ENCODE measurements around the gene DOK7.
"Not testable (repeated sequence)": the region's sequence is repeated elsewhere in the genome, so short reads cannot be mapped to it uniquely, and the experiment has no call there.

Gene DOK7

DNA sequence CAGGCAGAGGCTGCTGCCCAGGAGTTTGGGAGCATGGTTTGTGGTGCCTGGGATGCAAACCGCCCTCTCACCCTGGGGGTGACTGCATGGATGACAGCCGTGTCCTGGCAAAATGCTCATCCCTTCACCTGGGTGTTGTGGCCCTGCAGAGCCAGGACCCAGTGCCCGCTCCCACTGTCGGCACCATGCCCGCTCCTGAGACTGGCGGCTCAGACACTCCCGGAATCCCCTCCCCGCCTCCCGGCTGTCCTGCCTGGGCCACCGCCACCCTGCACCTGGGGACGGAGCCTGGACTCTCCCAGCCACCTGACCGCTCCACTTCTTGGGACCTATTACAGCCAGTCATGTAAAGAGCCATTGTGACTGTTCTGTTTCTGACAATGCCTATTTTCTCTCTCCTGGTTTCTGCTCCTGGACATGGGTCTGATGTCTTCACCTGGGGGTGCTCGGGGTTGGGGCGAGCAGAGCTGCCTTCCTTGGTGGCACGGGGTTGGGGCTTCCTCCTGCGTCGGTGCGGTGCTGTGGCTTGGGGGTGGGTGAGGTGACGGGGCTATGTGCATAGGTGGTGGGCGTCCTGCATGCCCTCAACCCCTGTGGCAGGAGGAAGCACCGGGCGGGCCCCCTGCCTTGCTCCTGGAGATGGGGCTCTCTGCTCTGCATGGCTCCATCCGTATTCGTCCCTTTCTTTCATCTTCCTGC is 38.2 kb downstream of the DOK7 start:
- no peak for DNase-seq (ENCODE audit: low read depth in 1 of 2, low spot score in 1 of 2)

DNA sequence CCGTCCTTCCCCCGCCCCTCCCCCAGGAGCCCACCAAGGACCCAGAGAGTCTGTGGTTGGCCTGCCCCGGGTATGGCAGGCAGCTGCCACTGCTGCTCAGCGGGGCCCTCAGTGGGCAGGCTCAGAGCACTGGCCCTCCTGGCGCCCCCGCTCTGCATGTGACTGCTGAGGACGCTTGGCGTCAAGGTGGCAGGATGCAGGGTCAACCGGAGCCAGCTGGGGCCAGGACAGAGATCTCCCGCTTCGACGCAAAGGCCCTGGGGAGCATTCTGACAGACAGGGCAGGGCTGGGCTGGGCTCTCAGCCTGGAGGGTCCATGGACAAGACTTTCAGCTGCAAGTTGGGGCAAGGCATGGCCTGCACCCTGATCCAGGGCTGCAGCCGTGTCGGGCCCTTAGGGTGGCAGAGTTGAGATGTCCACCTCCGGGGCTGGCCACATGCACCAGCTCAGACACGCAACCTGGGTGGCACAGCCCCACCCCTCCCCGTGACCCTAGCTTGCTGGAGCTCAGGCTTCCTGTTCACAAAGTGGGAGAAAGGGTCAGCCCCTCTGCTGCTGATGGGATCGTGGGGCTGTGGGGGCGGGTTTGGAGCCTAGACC is 38.8 kb downstream of the DOK7 start:
- DNase-seq (ENCODE audit: low read depth in 1 of 2, low spot score in 1 of 2) = no peak

DNA sequence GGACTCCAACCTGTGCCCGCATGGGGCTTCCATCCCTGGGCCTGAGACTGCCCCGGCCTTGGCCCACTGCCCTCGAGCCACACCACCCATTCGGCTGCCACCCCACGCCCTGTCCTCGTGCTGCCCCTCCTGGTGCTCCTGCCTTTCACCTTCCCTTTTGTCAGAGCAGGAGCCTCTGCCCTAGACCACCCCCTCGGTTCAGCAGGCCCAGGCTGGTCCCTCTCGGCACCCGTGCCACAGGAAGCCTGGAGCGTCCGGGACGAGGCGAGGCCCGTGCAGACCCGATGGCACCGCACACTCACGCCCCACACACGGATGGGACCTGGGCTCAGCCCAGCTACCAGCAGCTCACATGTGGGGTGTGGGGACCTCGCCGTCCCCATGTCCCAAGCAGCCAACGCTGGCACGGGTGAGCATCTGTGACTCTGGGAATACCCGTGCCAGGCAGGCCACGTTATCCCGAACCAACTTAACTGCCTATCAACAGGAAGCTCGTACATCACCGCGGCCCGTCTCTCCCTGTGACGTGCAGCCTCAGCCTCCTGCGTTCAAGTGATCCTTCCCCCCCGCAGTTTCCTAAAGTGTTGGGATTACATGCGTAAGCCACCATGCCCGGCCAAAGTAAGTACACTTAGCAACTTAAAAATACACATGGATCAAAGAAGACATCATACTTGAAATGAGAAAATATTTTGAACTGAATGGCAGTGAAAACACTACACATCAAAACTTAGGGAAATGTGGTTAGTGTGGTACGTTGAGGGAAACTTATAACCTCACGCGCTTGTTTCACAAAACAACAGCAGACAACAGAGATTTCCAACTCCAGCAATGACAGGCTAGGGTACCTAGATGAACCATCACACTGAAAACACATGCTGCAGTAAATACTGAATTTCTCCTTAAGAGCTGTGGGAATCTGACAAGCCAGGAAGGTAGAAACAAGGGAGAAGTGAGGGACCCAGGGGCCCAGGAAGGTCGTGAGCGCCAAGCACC is 40.1 kb downstream of the DOK7 start:
- no peak for DNase-seq (ENCODE audit: low read depth in 1 of 2, low spot score in 1 of 2)

DNA sequence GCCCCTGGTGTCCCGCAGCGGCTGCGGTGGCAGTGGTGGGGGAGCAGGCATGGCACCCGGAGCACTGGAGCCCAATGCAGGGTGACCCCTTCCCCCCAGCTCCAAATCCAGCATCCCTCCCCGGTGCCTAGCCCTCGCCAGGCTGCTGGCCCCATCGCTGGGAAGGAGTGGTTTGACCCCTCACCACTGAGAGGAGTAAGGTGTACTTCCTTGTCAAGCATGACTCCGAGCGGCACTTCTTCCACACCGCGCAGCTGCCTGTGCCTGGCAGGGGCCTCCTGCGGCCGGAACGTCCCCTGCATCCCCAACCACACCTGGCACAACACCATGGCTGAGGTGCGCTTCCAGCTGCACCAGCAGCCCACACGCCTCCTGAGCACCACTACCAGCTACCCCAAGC is 42.1 kb downstream of the DOK7 start:
- no peak for DNase-seq (ENCODE audit: low read depth in 1 of 2, low spot score in 1 of 2)

DNA sequence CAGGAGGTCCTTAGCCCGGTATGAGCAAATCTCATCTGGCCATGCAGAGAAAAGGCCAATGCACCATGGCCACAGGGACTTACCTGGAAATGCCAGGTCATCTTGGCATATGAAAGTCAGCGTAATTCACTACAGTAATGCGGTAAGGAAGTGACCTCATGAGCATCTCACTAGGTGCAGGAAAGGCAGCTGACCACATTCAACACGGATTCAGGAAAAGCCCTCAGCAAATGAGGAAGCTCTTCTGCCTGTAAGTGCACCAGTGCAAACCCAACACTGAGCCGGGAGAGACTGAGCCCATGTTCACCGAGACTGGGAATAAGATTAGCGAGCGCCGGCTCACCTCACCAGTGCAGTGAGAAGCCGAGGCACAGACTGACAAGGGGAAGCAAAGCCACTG is 45.4 kb downstream of the DOK7 start:
- DNase-seq (ENCODE audit: low read depth in 1 of 2, low spot score in 1 of 2) = no peak

DNA sequence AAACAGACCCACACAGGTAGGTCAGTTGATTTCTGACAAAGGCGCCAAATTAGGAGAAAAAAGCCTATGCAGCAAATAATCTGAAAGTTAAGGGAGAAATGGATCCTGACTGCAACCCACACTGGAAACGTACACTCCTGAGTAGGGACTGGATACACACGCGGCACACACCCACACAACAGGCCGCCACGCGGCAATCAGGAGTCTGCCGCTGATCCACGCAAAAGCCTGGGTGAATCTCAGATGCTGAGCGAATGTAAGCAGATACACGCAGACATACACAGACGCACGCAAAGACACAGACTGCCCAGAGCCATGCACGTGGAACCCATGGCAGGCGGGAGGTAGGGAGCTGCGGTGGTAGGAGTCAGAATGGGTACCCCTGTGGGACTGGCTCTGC is 47.4 kb downstream of the DOK7 start:
- DNase-seq (ENCODE audit: low read depth in 1 of 2, low spot score in 1 of 2) = no peak

DNA sequence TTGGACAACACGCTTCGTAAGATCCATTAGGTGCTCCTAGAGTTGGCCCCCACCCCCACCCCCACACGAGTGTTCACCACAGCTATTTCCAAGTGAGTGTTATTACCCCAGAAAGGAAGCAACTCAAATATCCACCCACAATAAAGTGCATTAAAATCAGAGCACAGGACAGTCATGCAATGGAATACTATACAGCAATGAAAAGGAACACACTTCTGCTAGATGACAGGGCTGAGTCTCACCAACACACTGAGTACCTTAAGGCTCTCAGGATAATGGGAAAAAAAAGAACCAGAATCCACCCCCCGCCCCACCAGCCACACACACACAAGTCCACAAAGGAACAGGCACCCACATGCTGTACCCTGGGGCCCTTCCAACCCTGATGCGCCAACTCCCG is 48.1 kb downstream of the DOK7 start:
- DNase-seq (ENCODE audit: low read depth in 1 of 2, low spot score in 1 of 2) = no peak

DNA sequence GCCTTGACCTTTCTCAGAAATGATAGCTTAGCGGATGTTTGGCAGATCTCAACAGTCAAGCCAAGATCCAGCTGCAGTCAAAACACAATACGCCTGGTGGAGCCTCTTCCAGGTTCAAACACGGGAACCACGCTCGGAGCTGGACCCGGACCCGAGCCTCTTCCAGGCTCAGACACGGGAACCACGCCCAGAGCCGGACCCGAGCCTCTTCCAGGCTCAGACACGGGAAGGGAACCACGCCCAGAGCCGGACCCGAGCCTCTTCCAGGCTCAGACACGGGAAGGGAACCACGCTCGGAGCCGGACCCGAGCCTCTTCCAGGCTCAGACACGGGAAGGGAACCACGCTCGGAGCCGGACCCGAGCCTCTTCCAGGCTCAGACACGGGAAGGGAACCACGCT is 48.5 kb downstream of the DOK7 start:
- DNase-seq (ENCODE audit: low read depth in 1 of 2, low spot score in 1 of 2) = not testable (repeated sequence)

DNA sequence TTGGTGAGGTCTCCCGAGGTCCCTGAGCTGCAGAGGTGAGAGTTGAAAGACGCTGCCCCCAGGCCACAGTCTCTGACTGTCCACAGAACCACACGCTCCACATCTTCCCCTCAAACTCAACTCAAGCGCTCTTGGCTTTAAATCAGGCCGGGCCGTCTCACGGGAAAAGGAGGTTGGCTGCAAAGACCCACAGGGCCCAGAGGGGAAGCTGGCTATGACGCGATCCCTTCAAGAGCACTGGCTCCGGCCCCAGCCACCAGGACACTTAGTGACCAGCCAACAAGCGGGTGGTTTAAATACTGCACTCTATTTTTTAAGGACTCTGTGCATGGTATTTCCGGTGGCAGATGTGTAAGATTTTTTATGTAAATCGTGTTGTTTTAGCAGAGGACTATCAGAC is 49.2 kb downstream of the DOK7 start:
- DNase-seq (ENCODE audit: low read depth in 1 of 2, low spot score in 1 of 2) = no peak

DNA sequence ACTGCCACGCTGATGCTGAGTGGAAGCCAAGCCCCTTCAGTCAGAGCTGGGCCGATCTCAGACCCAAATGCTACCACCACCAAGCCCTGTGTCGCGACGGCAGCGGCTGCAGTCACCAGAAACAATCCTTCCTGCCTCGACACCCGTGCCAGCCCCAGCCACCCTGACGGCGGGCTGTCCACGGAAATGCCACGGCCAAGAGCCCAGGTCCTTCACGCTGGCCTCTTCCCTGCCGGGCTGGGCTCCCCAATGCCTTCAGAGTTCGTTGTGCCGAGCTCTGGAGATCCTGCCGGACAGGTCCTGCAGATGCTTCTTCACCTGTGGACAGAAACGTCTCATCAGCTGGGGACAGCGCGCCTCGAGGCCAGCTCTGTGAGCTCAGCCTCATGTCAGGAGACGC is 49.6 kb downstream of the DOK7 start:
- DNase-seq (ENCODE audit: low read depth in 1 of 2, low spot score in 1 of 2) = no peak

DNA sequence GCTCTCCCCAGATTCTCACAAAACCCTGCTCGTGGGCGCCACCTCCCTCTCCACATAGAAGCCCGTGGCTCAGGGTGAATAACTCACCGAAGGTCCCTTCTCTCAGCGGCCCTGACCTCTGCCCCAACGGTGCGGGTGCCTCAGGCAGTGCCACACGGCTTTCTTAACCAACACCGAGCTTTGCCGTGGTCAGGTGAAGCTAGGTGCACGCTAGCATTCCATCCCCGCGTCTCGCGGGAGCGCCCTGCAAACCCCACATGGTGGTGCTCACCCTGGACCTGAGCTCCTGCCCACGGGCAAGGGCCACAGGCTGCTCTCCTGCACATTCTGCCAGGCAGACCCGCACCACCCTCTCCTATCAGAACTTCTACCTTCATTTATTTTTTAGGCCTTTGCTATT is 50.7 kb downstream of the DOK7 start:
- DNase-seq (ENCODE audit: low read depth in 1 of 2, low spot score in 1 of 2) = no peak

DNA sequence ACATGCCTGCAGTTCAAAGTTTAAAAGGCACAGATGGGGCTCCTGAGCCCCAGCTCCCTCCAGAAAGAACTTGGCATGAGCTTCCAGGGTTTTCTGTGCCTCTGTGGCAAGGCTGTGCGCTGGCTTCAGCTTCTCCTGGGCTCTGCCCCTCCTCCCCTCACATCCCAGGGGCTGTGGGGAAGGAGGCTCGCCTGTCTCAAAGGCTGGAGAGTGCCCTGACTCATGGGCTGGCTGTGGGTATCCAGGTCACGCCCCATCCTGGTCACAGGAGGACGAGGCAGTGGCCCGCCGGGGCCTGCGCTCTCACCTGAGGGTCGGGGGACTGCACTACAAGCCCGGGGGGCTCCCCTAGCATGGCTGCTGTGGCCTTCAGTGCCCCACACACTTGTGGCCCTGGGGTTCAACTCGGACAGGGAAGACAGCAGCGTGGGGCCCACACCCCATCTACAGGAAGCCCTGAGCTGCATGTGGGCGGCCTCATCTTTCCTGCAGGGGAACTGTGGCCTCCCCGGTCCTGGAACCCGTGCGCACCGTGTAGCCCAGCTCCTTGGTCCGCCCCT is 51.2 kb downstream of the DOK7 start:
- DNase-seq (ENCODE audit: low read depth in 1 of 2, low spot score in 1 of 2) = no peak

DNA sequence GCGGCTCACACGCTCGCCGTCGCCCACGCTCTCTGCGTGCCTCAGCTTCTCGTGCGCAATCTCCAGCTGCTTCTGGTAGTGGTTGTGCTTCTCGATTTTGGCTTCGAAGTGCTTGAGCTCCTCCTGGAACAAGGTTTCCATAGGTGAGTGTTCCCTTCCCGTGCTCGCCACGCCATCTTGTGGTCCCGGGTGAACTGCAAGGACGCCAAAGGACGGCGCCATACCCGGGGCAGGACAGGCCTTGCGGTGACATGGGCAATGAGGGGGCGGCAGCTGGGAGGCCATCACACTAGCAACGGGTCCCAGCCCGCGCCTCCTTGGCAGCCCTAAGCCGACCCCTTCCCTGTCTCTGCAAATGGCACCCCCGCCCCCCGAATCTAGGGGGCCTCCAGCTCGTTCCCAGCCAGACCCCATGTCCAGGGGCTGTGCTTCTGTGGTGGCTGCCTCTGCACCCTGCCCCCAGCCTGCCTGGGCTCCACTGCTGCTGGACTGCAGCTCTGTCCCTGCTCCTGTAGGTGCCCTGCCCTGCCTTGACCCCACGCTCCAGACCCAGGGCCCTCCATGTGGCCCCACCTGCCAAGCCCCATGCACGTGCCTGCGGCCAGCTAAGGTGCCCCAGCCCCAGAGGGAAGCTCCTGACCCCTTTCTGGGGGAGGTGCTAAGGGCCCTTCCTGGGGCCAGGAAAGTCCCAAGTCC is 51.8 kb downstream of the DOK7 start:
- DNase-seq (ENCODE audit: low read depth in 1 of 2, low spot score in 1 of 2) = no peak

DNA sequence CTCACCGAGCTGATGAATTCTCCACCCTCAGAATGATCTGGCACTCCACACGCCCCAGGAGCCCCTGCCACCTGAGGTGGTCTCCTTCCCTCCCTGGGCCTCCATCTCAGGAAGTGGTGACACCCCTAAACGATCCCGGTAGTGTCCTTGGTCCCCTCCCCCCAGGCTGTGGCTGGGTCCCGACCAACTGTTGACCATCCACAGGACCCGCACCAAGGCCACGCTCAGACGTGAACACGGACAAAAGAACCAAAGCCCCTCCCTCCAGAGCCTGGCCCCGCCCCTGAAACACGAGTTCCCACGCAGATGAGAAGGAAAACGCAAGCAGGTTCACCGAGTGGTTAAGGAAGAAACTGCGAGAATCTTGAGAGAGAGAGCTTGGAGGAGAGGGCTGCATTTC is 52.5 kb downstream of the DOK7 start:
- DNase-seq (ENCODE audit: low read depth in 1 of 2, low spot score in 1 of 2) = no peak

DNA sequence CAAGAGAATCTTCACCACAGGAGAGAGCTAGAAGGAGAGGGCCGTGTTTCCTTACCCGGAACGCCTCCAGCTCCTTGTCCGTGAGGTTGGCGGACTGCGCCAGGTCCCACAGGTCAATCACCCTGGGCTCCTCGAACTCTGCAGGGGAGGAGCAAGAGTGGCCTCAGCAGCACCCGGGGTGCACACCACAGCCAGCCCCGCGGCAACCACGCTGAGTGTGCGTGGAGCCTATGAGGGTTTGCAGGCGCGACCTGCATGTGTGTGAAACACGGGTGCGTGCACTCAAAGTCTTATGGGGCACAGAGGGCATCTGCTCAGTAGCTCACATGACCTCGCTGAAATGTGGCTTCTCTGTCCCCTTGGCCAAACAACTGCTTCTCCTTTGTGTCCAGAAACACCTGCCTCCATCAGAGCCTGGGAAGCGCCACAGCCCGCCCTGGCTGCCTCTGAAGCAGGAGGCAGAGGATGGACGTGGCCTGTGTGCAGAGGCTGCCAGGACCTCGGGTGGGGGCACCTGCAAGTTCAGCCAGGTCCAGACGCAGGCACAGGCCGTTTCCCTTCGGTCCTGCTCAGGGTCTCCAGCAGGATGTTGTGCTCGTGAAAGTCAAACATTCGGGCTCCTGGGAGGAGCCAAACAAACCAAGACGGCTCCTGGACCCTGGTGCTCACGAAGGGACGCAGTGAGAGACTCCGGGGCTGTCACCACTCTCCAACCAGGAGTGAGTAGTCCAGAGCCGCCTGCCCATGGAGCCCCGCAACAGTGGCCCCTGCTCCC is 53.1 kb downstream of the DOK7 start:
- no peak for DNase-seq (ENCODE audit: low read depth in 1 of 2, low spot score in 1 of 2)

DNA sequence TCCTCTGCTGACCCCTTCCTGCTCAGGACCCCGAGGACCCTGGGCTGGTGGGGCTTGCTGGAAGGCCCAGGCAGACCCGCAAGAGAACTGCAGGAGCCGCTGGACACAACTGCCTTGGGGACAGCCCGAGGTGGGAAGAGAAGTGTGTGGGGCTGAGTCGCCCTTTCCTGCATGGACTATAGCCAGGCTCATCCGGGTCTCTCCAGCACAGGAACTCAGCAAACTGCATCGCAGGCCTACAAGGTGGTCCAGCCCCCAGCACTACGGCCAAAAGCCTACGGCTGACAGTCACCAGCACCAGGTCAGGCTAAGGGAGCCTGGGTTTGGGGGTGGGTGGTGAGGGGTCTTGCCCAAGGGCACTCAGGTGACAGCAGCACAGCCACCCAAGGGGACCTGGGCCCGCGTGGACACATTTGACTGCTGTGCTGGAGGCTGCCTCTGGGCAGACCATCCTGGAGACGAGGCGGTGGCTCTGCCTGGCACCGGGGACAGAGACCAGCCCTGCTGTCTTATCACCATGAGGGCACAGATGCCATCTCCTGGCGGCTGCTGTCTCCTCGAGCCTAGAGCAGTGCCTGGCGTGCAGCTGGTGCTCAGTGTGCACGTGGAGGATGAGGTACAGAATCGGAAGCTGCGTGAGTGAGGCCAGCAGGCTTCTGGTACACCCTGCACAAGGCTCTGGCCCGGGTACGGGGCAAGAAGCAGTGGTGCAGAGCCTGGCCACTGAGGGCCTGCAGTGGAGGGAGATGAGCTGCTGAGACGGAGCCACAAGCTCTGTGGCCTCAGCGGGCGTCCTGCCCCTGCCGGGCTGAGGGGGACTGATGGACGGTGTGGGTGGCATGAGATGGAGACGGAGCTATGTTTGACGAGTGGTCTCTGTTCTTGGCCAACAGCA is 54.0 kb downstream of the DOK7 start:
- DNase-seq (ENCODE audit: low read depth in 1 of 2, low spot score in 1 of 2) = no peak

DNA sequence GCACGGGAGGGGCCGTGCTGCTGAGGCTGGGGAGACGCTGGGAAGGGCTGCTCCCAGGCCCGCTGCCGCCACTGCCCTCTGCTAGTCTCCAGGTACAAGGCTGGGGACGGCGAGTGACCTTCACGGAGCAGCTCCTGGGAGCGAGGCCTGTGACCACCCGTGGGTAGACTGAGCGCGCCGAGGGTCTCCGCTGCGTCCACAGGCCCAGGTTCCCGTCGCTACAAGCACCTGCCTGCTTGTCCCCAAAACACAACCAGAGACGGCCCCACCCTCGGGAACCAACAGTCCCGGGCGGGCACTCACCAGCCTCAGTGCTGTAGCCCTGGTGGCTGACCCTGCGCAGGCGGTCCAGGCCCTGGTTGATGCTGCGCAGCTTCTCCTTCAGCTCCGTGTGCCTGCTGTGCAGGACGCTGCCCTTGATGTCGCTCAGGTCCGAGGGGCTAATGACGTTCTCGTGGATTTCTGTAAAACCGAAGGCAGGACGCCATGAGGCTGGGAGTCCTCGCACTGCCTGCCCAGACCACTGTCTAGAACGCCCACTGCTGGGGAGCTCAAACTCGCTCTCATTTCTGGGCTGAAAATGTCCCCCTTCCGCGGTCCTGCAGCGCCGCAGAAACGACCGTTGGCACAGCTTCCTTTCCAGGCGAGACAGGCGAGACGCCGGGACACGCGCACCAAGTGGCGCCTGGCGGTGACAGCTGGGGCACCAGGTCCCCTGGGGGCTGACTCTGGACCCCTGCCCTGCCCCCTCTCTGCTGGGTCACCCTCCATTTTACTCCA is 54.8 kb downstream of the DOK7 start:
- no peak for DNase-seq (ENCODE audit: low read depth in 1 of 2, low spot score in 1 of 2)

DNA sequence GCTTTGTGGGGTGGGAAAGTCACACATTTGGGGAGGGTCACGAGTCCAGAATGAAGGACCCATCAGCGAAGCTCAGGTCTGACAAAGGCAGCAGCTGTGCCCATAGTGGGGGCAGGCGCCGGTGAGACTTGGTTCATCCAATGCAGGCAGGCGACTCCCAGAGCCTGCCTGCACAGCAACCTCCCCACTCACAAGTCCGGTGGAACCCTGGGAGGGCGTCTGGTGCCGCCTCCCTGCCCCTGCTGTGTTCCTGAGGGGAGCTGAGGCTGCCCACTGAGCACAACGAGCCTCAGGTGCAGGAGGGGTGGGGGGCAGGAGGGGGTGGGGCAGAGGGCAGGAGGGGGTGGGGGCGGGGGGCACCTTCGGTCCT is 55.4 kb downstream of the DOK7 start:
- no peak for DNase-seq (ENCODE audit: low read depth in 1 of 2, low spot score in 1 of 2)

DNA sequence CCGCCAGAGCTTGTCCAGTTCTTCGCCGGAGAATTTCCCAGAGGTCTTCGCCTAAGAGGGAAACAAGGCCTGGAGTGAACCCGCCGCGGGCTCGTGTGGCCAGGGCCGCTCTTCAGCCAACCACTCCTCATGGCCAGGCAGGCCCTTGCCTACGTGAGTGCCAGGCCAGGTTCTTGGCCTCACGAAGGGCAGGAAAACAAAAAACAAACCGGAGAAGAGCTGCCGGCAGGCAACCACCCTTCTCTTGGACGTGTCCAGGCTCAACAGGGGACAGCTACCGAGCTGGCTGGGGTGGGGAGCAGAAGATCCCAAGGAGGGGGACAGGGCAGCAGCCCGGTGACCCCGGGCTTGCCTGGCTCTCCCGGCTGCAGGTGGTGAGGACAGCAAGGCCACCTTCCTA is 55.8 kb downstream of the DOK7 start:
- DNase-seq (ENCODE audit: low read depth in 1 of 2, low spot score in 1 of 2) = no peak
